HepG2 (cell line): ENCODE measurements around the gene RABL6. TPM values are rescaled to one million over a fixed set of nuclear protein-coding genes. Genes with fewer than 3 reads are reported as not detected.
A peak's percentile ranks its signal among the peaks of the same experiment; 100 is the strongest.
"Not testable (repeated sequence)": the region's sequence is repeated elsewhere in the genome, so short reads cannot be mapped to it uniquely, and the experiment has no call there.

Experiments
- ASH2L ChIP-seq: fragments of 300-600, 200-600 bp; sonication (generic); IDR thresholded peaks from 2 replicates; pipeline ENCODE4 v1.7.0; 2017; ENCODE audit warnings: low read depth, mild to moderate bottlenecking, moderate library complexity, mixed read lengths, low read length; ENCODE audit not compliant: insufficient read length
- DMAP1 ChIP-seq: IDR thresholded peaks from 2 replicates; pipeline ENCODE4 v1.6.1; 2016
- GATAD2A ChIP-seq: IDR thresholded peaks from 2 replicates; pipeline ENCODE4 v1.6.1; 2016
- HDAC1 ChIP-seq: sonication (generic); formaldehyde crosslinking; IDR thresholded peaks from 2 replicates; pipeline ENCODE4 v1.5.1; 2020; ENCODE audit warnings: mild to moderate bottlenecking, missing genetic modification reagents
- ISL2 ChIP-seq: sonication (generic); formaldehyde crosslinking; IDR thresholded peaks from 2 replicates; pipeline ENCODE4 v1.5.0; 2020; ENCODE audit warnings: missing genetic modification reagents
- NAIF1 ChIP-seq: sonication (generic); formaldehyde crosslinking; IDR thresholded peaks from 2 replicates; pipeline ENCODE4 v1.5.0; 2020; ENCODE audit warnings: mild to moderate bottlenecking, missing genetic modification reagents, borderline replicate concordance
- NKX3-1 ChIP-seq: sonication (generic); formaldehyde crosslinking; IDR thresholded peaks from 2 replicates; pipeline ENCODE4 v1.5.0; 2020; ENCODE audit warnings: missing genetic modification reagents
- POLR2G ChIP-seq: fragments of 200-400 bp; formaldehyde crosslinking; IDR thresholded peaks from 2 replicates; pipeline ENCODE4 v1.6.1; 2018; ENCODE audit warnings: mild to moderate bottlenecking, low read depth, low read length, moderate library complexity
- RXRB ChIP-seq: IDR thresholded peaks from 2 replicates; pipeline ENCODE4 v1.6.1; 2016; ENCODE audit warnings: borderline replicate concordance, missing genetic modification reagents, missing compliant biosample characterization
- SOX13 ChIP-seq, 3 experiments: fragments of 450-650 bp in 1 of 3; sonication (generic) in 1 of 3; formaldehyde crosslinking in 1 of 3; IDR thresholded peaks in 2 of 3; conservative IDR thresholded peaks in 1 of 3; 2 replicates each; pipeline versions ENCODE4 v1.5.0 to v1.6.1; 2016 to 2020; ENCODE audit warnings: antibody characterized with exemption in 1 of 3, mild to moderate bottlenecking in 1 of 3, missing compliant biosample characterization in 1 of 3, missing genetic modification reagents in 1 of 3, moderate library complexity in 1 of 3
- TBX2 ChIP-seq: sonication (generic); formaldehyde crosslinking; IDR thresholded peaks from 2 replicates; pipeline ENCODE4 v1.5.0; 2020; ENCODE audit warnings: missing genetic modification reagents, mild to moderate bottlenecking, borderline replicate concordance
- ZNF501 ChIP-seq: sonication (generic); formaldehyde crosslinking; IDR thresholded peaks from 2 replicates; pipeline ENCODE4 v1.5.1; 2020; ENCODE audit warnings: mild to moderate bottlenecking, moderate library complexity, missing genetic modification reagents
- ZNF557 ChIP-seq: sonication (generic); formaldehyde crosslinking; IDR thresholded peaks from 2 replicates; pipeline ENCODE4 v1.4.0; 2020; ENCODE audit warnings: missing genetic modification reagents
- ZNF670 ChIP-seq: sonication (generic); formaldehyde crosslinking; IDR thresholded peaks from 2 replicates; pipeline ENCODE4 v1.8.0; 2022; ENCODE audit warnings: mild to moderate bottlenecking, missing genetic modification reagents, borderline replicate concordance
- ZNF792 ChIP-seq: IDR thresholded peaks from 2 replicates; pipeline ENCODE4 v1.6.1; 2016
- polyA plus RNA-seq, 8 experiments: library from polyadenylated mRNA; depleted of rRNA in 3 of 8; stranded (reverse) in 7 of 8; unstranded in 1 of 8; fragments of >200 nt; fragmentation: Illumina TruSeq in 4 of 8; extraction: Trizol in 4 of 8; gene quantifications; 2 replicates each; pipeline versions ENCODE4 v1.2.1 to v1.2.3, GENCODE V29; 2011 to 2016; ENCODE audit warnings: low read depth in 4 of 8, missing spikeins in 1 of 8, mixed read lengths in 1 of 8; ENCODE audit not compliant: insufficient read depth in 1 of 8
- total RNA-seq, 5 experiments: library from RNA; depleted of rRNA; stranded (reverse); fragments of >200 nt; fragmentation: Illumina TruSeq; extraction: Trizol; gene quantifications; 2 replicates each; pipeline ENCODE4 v1.2.3, GENCODE V29; 2016; ENCODE audit warnings: low read depth in 1 of 5
- TF ChIP-seq, protein P1 (sequence below): sonication (generic); formaldehyde crosslinking; conservative IDR thresholded peaks from 2 replicates; pipeline ENCODE4 v1.4.0; 2020; ENCODE audit warnings: mild to moderate bottlenecking, missing genetic modification reagents, moderate library complexity

Gene RABL6
- total and polyA plus RNA-seq, 2 of the 13 experiments (the other 11 are each of a cell fraction or from before 2014, with no cell fraction given) = 81.5 to 125 TPM

DNA sequence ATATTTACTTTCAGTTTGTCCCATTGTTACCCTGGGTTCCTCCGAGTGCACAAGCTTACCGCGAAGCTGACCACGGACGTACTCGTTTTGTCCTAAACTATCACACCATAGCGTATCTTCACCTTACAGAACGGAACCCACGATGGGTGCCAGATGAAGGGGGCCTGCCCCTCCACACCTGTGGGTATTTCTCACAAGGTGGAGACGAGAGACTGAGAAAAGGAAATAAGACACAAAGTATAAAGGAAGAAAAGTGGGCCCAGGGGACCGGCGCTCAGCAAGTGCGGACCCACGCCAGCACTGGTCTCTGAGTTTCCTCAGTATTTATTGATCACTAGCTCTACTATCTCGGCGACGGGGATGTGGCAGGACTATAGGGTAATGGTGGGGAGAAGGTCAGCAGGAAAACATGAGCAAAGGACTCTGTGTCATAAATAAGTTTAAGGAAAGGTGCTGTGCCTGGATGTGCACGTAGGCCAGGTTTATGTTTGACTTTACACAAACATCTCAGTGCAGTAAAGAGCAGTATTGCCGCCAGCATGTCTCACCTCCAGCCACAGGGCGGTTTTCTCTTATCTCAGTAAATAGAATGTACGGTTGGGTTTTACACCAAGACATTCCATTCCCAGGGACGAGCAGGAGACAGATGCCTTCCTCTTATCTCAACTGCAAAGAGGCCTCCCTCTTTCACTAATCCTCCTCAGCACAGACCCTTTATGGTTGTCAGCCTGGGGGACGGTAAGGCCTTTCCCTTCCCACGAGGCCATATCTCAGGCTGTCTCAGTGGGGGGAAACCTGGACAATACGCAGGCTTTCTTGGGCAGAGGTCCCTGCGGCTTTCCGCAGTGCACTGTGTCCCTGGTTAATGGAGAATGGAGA is 18.9 kb upstream of the RABL6 start (continued):
- TF ChIP-seq DMAP1 (CRISPR knock-in tag) (peak; percentile 46; the same call in 1 of the 2 replicates), HDAC1 (peak; percentile 47; the same call in 1 of the 2 replicates), POLR2G (peak; percentile 70), TBX2 (CRISPR knock-in tag) (peak; percentile 96), ZNF557 (CRISPR knock-in tag) (peak; percentile 72), RXRB (peak; percentile 85), NKX3-1 (CRISPR knock-in tag) (peak; percentile 63; the same call in 1 of the 2 replicates), ZNF670 (peak; percentile 64; the same call in 1 of the 2 replicates), NAIF1 (CRISPR knock-in tag) (peak; percentile 56), GATAD2A (peak; percentile 63; the same call in 1 of the 2 replicates), ASH2L (peak; percentile 30), ISL2 (CRISPR knock-in tag) (peak; percentile 83), ZNF501 (CRISPR knock-in tag) (peak; percentile 53; the same call in 1 of the 2 replicates), SOX13 (CRISPR knock-in tag; conservative IDR thresholded peaks at IDR 0.05 in 1 of 2, IDR thresholded peaks at IDR 0.05 in 1 of 2) (peak in 1 of 2 experiments; percentile 12; a peak in 1 of 4 replicates), ZNF792 (peak; percentile 65)
- TF ChIP-seq, protein P1, sequence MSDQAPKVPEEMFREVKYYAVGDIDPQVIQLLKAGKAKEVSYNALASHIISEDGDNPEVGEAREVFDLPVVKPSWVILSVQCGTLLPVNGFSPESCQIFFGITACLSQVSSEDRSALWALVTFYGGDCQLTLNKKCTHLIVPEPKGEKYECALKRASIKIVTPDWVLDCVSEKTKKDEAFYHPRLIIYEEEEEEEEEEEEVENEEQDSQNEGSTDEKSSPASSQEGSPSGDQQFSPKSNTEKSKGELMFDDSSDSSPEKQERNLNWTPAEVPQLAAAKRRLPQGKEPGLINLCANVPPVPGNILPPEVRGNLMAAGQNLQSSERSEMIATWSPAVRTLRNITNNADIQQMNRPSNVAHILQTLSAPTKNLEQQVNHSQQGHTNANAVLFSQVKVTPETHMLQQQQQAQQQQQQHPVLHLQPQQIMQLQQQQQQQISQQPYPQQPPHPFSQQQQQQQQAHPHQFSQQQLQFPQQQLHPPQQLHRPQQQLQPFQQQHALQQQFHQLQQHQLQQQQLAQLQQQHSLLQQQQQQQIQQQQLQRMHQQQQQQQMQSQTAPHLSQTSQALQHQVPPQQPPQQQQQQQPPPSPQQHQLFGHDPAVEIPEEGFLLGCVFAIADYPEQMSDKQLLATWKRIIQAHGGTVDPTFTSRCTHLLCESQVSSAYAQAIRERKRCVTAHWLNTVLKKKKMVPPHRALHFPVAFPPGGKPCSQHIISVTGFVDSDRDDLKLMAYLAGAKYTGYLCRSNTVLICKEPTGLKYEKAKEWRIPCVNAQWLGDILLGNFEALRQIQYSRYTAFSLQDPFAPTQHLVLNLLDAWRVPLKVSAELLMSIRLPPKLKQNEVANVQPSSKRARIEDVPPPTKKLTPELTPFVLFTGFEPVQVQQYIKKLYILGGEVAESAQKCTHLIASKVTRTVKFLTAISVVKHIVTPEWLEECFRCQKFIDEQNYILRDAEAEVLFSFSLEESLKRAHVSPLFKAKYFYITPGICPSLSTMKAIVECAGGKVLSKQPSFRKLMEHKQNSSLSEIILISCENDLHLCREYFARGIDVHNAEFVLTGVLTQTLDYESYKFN = peak; percentile 90
- not testable (repeated sequence) for TF ChIP-seq SOX13 (IDR thresholded peaks at IDR 0.05)
